ENCODE measurements around the gene LRRC49. TPM values are rescaled to one million over a fixed set of nuclear protein-coding genes. Genes with fewer than 3 reads are reported as not detected.

Gene LRRC49
- total and polyA plus RNA-seq, 2 of the 4 experiments (the other 2 are of a cell fraction): 8.6 to 16.8 TPM

DNA sequence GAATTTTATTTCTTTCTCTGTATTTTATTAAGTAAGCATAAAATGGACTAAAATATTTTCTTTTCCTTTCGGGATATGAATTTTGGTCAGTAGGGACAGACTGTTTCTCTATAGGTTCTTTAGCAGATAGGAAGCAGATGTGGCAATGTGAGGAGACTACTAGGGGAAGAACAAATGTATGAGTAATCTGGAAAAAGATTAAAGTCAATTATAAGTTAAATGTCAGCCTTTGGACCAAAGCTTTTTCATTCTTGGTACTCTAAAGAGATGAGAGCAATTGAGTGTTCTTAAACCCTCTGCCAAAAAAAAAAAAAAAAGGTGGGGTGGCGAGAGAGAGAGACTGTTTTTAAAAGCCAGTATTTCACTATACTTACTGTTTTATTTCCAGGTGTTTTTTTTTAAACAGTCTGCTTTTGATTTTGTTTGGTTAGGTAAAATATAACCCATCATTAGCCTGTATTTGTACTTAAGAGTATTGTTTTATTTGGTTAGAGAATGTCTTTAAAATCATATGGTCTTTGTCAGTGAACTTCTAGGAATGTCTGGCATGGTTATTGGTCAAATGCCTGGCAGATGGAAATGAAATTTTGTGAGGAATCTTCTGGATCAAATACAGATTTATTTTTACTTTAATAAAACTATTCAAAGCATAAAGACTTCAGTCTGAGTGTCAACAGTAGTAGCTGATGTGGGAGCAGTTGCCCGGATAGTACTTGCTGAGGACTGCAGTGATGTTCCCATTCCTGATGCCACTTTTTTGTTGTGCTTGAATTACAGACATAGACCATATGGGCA is 63.8 kb downstream of the LRRC49 start:
- Histone ChIP-seq H3K27ac (ENCODE audit: insufficient read depth, low read length) (no peak overlapping the region), H4K8ac (ENCODE audit: low read depth in 2 of 2, low read length in 2 of 2) (no peak overlapping the region), H3K36me3 (ENCODE audit: control insufficient read depth, insufficient read depth, low read length) (no peaks in the 10 kb centered on the region), H3K23ac (ENCODE audit: low read depth, low read length) (no peak overlapping the region), H3K4ac (ENCODE audit: low read depth, low read length) (no peak overlapping the region), H2AK5ac (ENCODE audit: low read depth, low read length) (no peak overlapping the region), H4K20me1 (ENCODE audit: insufficient read depth, low read length) (no peaks in the 10 kb centered on the region), H3K14ac (replicated peaks; ENCODE audit: low read depth, low read length) (no peak overlapping the region), H3K27me3 (ENCODE audit: control insufficient read depth, insufficient read depth, low read length) (no peaks in the 10 kb centered on the region), H3K9me1 (ENCODE audit: insufficient read depth, low read length) (peaks cover 5% of the 10 kb centered on the region; the same call in 1 of the 2 replicates), H3K4me3 (ENCODE audit: insufficient read depth, low read depth, low read length) (no peak overlapping the region), H2AFZ (replicated peaks; ENCODE audit: low read length, poor library complexity) (no peak overlapping the region), H4K5ac (ENCODE audit: low read depth, low read length) (no peak overlapping the region), H3K9ac (ENCODE audit: low read depth, low read length) (no peak overlapping the region), H3K18ac (ENCODE audit: low read depth, low read length) (no peak overlapping the region), H3K9me3 (ENCODE audit: control insufficient read depth, insufficient read depth, low read length) (peaks cover 2% of the 10 kb centered on the region; the same call in 1 of the 2 replicates), H2BK20ac (ENCODE audit: low read depth, low read length) (no peak overlapping the region), H2BK5ac (ENCODE audit: low read depth, low read length, poor library complexity, severe bottlenecking) (no peak overlapping the region), H4K91ac (ENCODE audit: insufficient read depth, low read depth, low read length) (no peak overlapping the region), H2BK15ac (ENCODE audit: low read depth, low read length) (no peak overlapping the region), H2AK9ac (replicated peaks; ENCODE audit: low read depth, low read length, poor library complexity) (no peak overlapping the region), H2BK120ac (ENCODE audit: low read depth, low read length) (no peak overlapping the region), H3K56ac (ENCODE audit: extremely low read depth, insufficient read depth, low read length) (no peak overlapping the region), H3K79me1 (ENCODE audit: low read depth in 1 of 2, low read length in 2 of 2) (no peaks in the 10 kb centered on the region; a peak in 1 of 4 replicates), H3K4me1 (ENCODE audit: control insufficient read depth, insufficient read depth, low read length) (peaks cover 8% of the 10 kb centered on the region), H3K4me2 (ENCODE audit: low read depth, low read length) (no peak overlapping the region)
- no TSS peak for BruUV-seq (replicated peaks)
- WGBS, 2 experiments (ENCODE audit: extremely low coverage in 2 of 2, insufficient read length in 1 of 2): no CpG with 5 or more reads among the region's 3 CpGs
- ATAC-seq (ENCODE audit: low read depth): peak; percentile 27; the same call in 1 of the 2 replicates
- peak; percentile 34 for DNase-seq
- peak; percentile 26; the same call in 1 of the 2 replicates for TF ChIP-seq CEBPB (IDR thresholded peaks at IDR 0.05; ENCODE audit: low read depth, low read length)
- TF ChIP-seq CHD1 (IDR thresholded peaks at IDR 0.05; ENCODE audit: low read depth, low read length): no peak
- intact Hi-C loops (cut with micrococcal nuclease): no loop called here
- in situ Hi-C loops (cut with MboI; ENCODE audit: low sequenced_read_pairs): no loop called here
- dilution Hi-C loops (cut with HindIII; ENCODE audit: low sequenced_read_pairs, unreplicated experiment): no loop called here
- POLR2A ChIA-PET (ENCODE audit: unreplicated experiment): no interaction called here
- CTCF ChIA-PET: no interaction called here

Data from IMR-90 (cell line).